Suprapubic skin (tissue), 4 donors: Measurements from ENCODE around the gene DNMT3A. TPM values are rescaled to one million over a fixed set of nuclear protein-coding genes. Genes with fewer than 3 reads are reported as not detected.

ENCODE experiments used
- DNase-seq, 2 donors: peaks; one replicate each; pipeline ENCODE4 v3.0.0-alpha.2; 2019; ENCODE audit warnings: low spot score in 2 of 2
- H3K27ac ChIP-seq: fragments of 200-600 bp; sonication (generic); one replicate; pipeline ENCODE4 v1.5.1; 2019
- H3K27me3 ChIP-seq: fragments of 200-600 bp; sonication (generic); one replicate; pipeline ENCODE4 v1.5.1; 2019
- H3K36me3 ChIP-seq: fragments of 200-600 bp; sonication (generic); one replicate; pipeline ENCODE4 v1.5.1; 2019
- H3K4me1 ChIP-seq: fragments of 200-600 bp; sonication (generic); one replicate; pipeline ENCODE4 v1.5.1; 2019
- H3K4me3 ChIP-seq: fragments of 200-600 bp; sonication (generic); one replicate; pipeline ENCODE4 v1.5.1; 2019; ENCODE audit warnings: mild to moderate bottlenecking
- H3K9me3 ChIP-seq: fragments of 200-600 bp; sonication (generic); one replicate; pipeline ENCODE4 v1.5.1; 2019
- EP300 ChIP-seq: sonication (generic); formaldehyde crosslinking; IDR thresholded peaks from one replicate; pipeline ENCODE4 v1.6.1; 2017; ENCODE audit warnings: antibody characterized with exemption
- POLR2A ChIP-seq, 2 donors: fragments of 450-650 bp; IDR thresholded peaks; one replicate each; pipeline ENCODE4 v1.6.1; 2017; ENCODE audit warnings: antibody characterized with exemption in 2 of 2, mild to moderate bottlenecking in 2 of 2, moderate library complexity in 2 of 2
- POLR2AphosphoS5 ChIP-seq, 3 donors: sonication (generic); formaldehyde crosslinking; IDR thresholded peaks; one replicate each; pipeline ENCODE4 v1.6.1; 2017; ENCODE audit warnings: antibody characterized with exemption in 3 of 3
- WGBS: methylation state at CpG from one replicate; pipeline ENCODE4 v1.1.5; 2018; 5-methylcytosine and 5-hydroxymethylcytosine counted together
- total RNA-seq, 4 donors: library from RNA; depleted of rRNA; stranded (reverse); fragments of >200 nt; gene quantifications; one replicate each; pipeline ENCODE4 v1.1.0, GENCODE V29; 2016
- TF ChIP-seq, protein P1 (sequence below), 2 donors: fragments of 200-600 bp in 1 of 2; fragments of 450-650 bp in 1 of 2; sonication (generic) in 1 of 2; IDR thresholded peaks; one replicate each; pipeline ENCODE4 v1.5.1; 2016 to 2019; ENCODE audit warnings: antibody characterized with exemption in 2 of 2, mild to moderate bottlenecking in 1 of 2, moderate library complexity in 1 of 2

The DNMT3A gene
- total RNA-seq, 4 donors from 2014 or later: 4.0 to 12.8 (median 9.5) TPM

DNA sequence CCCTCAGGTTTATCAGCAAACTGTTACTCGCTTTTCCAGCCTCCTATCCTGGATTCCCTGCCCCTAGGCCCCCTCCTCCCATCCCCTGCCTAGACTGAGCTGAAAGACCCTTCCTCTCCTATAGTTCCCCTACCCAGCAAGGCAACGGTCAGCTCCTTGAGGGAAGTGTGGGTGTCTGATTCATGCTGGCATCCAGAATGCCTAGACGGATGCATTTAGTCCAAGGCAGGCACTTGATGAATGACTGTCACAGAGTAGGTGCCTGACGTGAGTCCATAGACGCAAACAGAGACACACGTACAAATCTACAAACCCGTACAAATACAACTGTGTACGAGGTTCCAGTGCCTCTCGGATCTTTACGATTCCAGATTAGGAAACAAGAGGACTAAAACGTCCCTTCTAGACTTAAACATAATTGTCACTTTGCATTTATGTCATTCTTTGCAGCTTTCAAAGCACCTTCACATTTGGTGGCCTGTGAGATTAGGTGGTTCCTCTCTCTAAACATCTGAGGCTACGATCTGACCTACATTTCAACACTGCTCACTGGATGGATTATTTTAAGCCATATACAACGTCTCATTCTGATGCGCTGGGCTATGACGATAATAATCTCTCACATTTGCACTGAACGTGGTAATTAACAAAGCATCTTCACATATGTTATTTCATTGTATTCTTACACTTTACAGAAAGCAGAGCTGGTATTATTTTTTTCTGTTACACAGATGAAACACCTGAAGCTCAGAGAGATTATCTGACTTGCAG lies 36.7 kb downstream of the DNMT3A start:
- H3K4me3 ChIP-seq: no peak overlapping the region
- H3K27me3 ChIP-seq: no peaks in the 10 kb centered on the region
- H3K36me3 ChIP-seq: peaks cover 11% of the 10 kb centered on the region
- no peak for DNase-seq
- 82% methylated on average over 16 of the region's 16 CpGs for WGBS
- peaks cover 74% of the 10 kb centered on the region for H3K4me1 ChIP-seq
- H3K9me3 ChIP-seq: no peaks in the 10 kb centered on the region
- no peak overlapping the region for H3K27ac ChIP-seq
- no peak for TF ChIP-seq POLR2A (IDR thresholded peaks at IDR 0.05)
- TF ChIP-seq POLR2AphosphoS5 (IDR thresholded peaks at IDR 0.05): no peak
- no peak for TF ChIP-seq EP300
- TF ChIP-seq, protein P1, sequence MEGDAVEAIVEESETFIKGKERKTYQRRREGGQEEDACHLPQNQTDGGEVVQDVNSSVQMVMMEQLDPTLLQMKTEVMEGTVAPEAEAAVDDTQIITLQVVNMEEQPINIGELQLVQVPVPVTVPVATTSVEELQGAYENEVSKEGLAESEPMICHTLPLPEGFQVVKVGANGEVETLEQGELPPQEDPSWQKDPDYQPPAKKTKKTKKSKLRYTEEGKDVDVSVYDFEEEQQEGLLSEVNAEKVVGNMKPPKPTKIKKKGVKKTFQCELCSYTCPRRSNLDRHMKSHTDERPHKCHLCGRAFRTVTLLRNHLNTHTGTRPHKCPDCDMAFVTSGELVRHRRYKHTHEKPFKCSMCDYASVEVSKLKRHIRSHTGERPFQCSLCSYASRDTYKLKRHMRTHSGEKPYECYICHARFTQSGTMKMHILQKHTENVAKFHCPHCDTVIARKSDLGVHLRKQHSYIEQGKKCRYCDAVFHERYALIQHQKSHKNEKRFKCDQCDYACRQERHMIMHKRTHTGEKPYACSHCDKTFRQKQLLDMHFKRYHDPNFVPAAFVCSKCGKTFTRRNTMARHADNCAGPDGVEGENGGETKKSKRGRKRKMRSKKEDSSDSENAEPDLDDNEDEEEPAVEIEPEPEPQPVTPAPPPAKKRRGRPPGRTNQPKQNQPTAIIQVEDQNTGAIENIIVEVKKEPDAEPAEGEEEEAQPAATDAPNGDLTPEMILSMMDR (IDR thresholded peaks at IDR 0.05): no peak

DNA sequence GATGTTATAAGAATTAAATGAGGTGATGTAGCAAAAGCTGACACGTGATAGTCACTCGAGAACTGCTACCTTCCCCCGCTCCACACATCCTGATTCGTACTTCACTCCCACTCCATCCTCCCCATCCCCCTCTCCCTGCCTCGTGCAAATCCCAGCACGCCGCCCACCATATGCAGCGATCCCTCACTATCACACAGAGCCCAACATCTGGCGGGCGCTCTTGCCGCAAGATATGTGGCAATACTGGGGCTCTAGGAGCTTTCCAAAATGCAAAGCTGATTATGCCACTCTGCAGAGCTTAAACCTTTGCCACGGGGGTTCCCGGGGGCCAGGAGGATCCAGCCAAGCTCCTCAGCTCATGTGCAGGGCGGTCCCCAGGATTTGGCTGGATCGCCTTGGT lies 37.4 kb downstream of the DNMT3A start:
- no peak for DNase-seq
- Histone ChIP-seq H3K4me1 (peaks cover 68% of the 10 kb centered on the region), H3K27ac (no peak overlapping the region), H3K4me3 (no peak overlapping the region), H3K27me3 (no peaks in the 10 kb centered on the region), H3K36me3 (peaks cover 11% of the 10 kb centered on the region), H3K9me3 (no peaks in the 10 kb centered on the region)
- TF ChIP-seq EP300 (no peak), POLR2AphosphoS5 (IDR thresholded peaks at IDR 0.05) (no peak), POLR2A (IDR thresholded peaks at IDR 0.05) (no peak)
- TF ChIP-seq, protein P1 (IDR thresholded peaks at IDR 0.05): no peak
- WGBS: 86% methylated on average over 15 of the region's 15 CpGs

DNA sequence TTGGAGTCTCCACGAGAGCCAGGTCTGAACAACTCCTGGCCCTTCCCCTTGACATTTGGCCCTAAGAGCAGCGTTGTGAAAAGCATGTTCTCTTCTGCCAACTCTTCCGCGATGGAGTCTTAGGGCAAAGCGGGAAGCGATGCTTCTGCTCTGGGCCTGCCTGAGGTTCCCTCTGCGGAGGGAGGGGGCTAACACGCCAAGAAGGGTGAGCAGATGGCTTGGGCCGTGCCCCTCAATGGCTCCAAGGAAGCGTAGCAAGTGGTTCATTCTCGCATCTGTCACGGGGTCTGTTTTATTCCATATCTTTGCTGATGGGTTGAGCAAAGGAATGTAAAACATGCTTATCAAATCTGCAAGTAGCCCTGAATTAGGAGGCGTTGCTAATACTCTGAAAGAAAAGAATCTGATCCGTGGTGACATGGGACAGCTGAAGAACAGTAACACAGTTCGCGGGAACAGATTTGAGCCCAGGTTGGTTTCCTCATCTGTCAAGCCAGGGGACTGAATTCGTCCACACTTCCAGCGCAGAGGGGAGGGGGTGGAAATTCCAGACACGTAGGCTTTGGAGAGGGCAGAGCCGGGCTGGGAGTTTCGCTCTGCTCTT lies 38.0 kb downstream of the DNMT3A start:
- Histone ChIP-seq H3K36me3 (peaks cover 6% of the 10 kb centered on the region), H3K4me3 (no peak overlapping the region), H3K4me1 (peaks cover 68% of the 10 kb centered on the region), H3K27me3 (no peaks in the 10 kb centered on the region), H3K27ac (no peak overlapping the region), H3K9me3 (no peaks in the 10 kb centered on the region)
- TF ChIP-seq POLR2A (IDR thresholded peaks at IDR 0.05): no peak
- TF ChIP-seq, protein P1 (IDR thresholded peaks at IDR 0.05): no peak
- no peak for DNase-seq
- WGBS: 84% methylated on average over 17 of the region's 21 CpGs

- H3K27ac ChIP-seq: no peak overlapping the region
- no peak for DNase-seq
- 74% methylated on average over 7 of the region's 9 CpGs for WGBS
- no peaks in the 10 kb centered on the region for H3K27me3 ChIP-seq
- TF ChIP-seq POLR2AphosphoS5 (IDR thresholded peaks at IDR 0.05) (no peak), POLR2A (IDR thresholded peaks at IDR 0.05) (no peak), EP300 (no peak)
- TF ChIP-seq, protein P1 (IDR thresholded peaks at IDR 0.05): no peak
- H3K4me1 ChIP-seq: peaks cover 64% of the 10 kb centered on the region
- H3K9me3 ChIP-seq: no peaks in the 10 kb centered on the region
- no peak overlapping the region for H3K4me3 ChIP-seq
- H3K36me3 ChIP-seq: peaks cover 11% of the 10 kb centered on the region
Observed at GRCh38 chr2:25302758-25303375, 38.9 kb downstream of the DNMT3A start.
